Smooth muscle cell (in vitro differentiated cells): ENCODE measurements around the gene MAN1A2. TPM values are rescaled to one million over a fixed set of nuclear protein-coding genes. Genes with fewer than 3 reads are reported as not detected.

ENCODE experiments used
- DNase-seq: peaks from one replicate; lab custom pipeline; 2025; ENCODE audit not compliant: unreplicated experiment; lab: John Stamatoyannopoulos, UW
- H2AFZ ChIP-seq: fragments of 200-600 bp; sonication (generic); 2 replicates; pipeline ENCODE4 v1.6.0; 2016; ENCODE audit warnings: antibody characterized with exemption, low read depth, mild to moderate bottlenecking
- H3F3A ChIP-seq: fragments of 200-600 bp; sonication (generic); 2 replicates; pipeline ENCODE4 v1.6.0; 2017; ENCODE audit warnings: antibody characterized with exemption, low read depth
- H3K27ac ChIP-seq: fragments of 200-600 bp; sonication (generic); 2 replicates; pipeline ENCODE4 v1.5.1; 2016; ENCODE audit warnings: low read depth, mild to moderate bottlenecking
- H3K27me3 ChIP-seq: fragments of 200-600 bp; sonication (generic); 2 replicates; pipeline ENCODE4 v1.6.1; 2016; ENCODE audit warnings: low read depth, mild to moderate bottlenecking
- H3K36me3 ChIP-seq: fragments of 200-600 bp; sonication (generic); 2 replicates; pipeline ENCODE4 v1.5.1; 2016; ENCODE audit warnings: low read depth
- H3K4me1 ChIP-seq: fragments of 200-600 bp; sonication (generic); 2 replicates; pipeline ENCODE4 v1.5.1; 2016; ENCODE audit warnings: low read depth
- H3K4me2 ChIP-seq: fragments of 200-600 bp; sonication (generic); 2 replicates; pipeline ENCODE4 v1.6.0; 2016; ENCODE audit warnings: mild to moderate bottlenecking
- H3K4me3 ChIP-seq: fragments of 200-600 bp; sonication (generic); 2 replicates; pipeline ENCODE4 v1.5.1; 2016; ENCODE audit warnings: mild to moderate bottlenecking
- H3K79me2 ChIP-seq: fragments of 200-600 bp; sonication (generic); 2 replicates; pipeline ENCODE4 v1.6.0; 2016; ENCODE audit warnings: low read depth, mild to moderate bottlenecking
- H3K9ac ChIP-seq: fragments of 200-600 bp; sonication (generic); 2 replicates; pipeline ENCODE4 v1.6.0; 2016; ENCODE audit warnings: low read depth
- H3K9me3 ChIP-seq: fragments of 200-600 bp; sonication (generic); replicated peaks from 2 replicates; pipeline ENCODE4 v1.5.1; 2016; ENCODE audit warnings: low read depth
- H4K20me1 ChIP-seq: fragments of 200-600 bp; sonication (generic); 2 replicates; pipeline ENCODE4 v1.6.0; 2016; ENCODE audit warnings: low read depth
- WGBS: methylation state at CpG from one replicate; pipeline ENCODE4 v1.1.7; 2016; ENCODE audit warnings: low lambda C conversion rate; 5-methylcytosine and 5-hydroxymethylcytosine counted together
- polyA plus RNA-seq: library from polyadenylated mRNA; unstranded; fragments of >200 nt; fragmentation: Nextera tagmentation; extraction: Ambion mirVana; gene quantifications from 2 replicates; pipeline ENCODE4 v1.2.1, GENCODE V29; 2016
- total RNA-seq: library from RNA; depleted of rRNA; stranded (reverse); fragments of >200 nt; gene quantifications from 2 replicates; pipeline ENCODE4 v1.2.3, GENCODE V29; 2014
- TF ChIP-seq, protein P1 (sequence below): fragments of 200-600 bp; sonication (generic); IDR thresholded peaks from 2 replicates; pipeline ENCODE4 v1.5.1; 2017; ENCODE audit warnings: borderline replicate concordance, mild to moderate bottlenecking, antibody characterized with exemption; ENCODE audit not compliant: insufficient read depth, poor library complexity, severe bottlenecking

The MAN1A2 gene
- total and polyA plus RNA-seq, 2 experiments from 2014 or later, result 18.2 to 48.8 TPM

DNA sequence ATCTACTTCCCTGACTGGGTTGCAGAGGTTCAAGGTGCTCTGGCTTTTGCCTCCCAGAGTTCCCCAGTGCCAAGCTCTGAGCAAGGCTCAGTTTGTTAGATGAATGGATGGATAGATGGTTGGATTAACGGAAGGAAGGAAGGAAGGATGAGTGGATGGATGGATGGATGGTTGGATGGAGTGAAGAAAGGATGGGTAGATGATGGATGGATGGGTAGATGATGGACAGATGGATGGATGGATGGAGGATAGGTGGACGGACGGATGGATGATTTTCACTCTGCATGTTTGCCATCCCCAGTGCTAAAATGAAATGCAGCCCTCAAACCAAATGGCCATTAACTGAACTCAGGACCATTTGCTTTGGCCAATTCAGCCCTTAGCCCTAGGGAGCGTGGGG lies 211.2 kb downstream of the MAN1A2 start:
- Histone ChIP-seq H3K27ac (no peak overlapping the region), H3K79me2 (no peaks in the 10 kb centered on the region), H3K4me3 (no peak overlapping the region), H3K36me3 (no peaks in the 10 kb centered on the region), H3K9ac (no peak overlapping the region), H3F3A (no peaks in the 10 kb centered on the region), H4K20me1 (no peaks in the 10 kb centered on the region), H3K4me2 (no peak overlapping the region), H2AFZ (no peak overlapping the region), H3K27me3 (no peaks in the 10 kb centered on the region), H3K4me1 (no peaks in the 10 kb centered on the region), H3K9me3 (no peaks in the 10 kb centered on the region)
- WGBS, result 86% methylated on average over 4 of the region's 4 CpGs
- DNase-seq, result no peak
- TF ChIP-seq, protein P1, sequence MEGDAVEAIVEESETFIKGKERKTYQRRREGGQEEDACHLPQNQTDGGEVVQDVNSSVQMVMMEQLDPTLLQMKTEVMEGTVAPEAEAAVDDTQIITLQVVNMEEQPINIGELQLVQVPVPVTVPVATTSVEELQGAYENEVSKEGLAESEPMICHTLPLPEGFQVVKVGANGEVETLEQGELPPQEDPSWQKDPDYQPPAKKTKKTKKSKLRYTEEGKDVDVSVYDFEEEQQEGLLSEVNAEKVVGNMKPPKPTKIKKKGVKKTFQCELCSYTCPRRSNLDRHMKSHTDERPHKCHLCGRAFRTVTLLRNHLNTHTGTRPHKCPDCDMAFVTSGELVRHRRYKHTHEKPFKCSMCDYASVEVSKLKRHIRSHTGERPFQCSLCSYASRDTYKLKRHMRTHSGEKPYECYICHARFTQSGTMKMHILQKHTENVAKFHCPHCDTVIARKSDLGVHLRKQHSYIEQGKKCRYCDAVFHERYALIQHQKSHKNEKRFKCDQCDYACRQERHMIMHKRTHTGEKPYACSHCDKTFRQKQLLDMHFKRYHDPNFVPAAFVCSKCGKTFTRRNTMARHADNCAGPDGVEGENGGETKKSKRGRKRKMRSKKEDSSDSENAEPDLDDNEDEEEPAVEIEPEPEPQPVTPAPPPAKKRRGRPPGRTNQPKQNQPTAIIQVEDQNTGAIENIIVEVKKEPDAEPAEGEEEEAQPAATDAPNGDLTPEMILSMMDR, result no peak

Other genes with a start within 250 kb of the MAN1A2 start
- 3.5 and 4.4 TPM in 2 replicates for gene TRIM45, start 245.7 kb upstream of the MAN1A2 start, total RNA-seq
- gene TRIM45, start 245.7 kb upstream of the MAN1A2 start, polyA plus RNA-seq, result 4.6 and 6.4 TPM in 2 replicates
- gene VTCN1, start 156.5 kb upstream of the MAN1A2 start, total RNA-seq, result 25.4 and 33.0 TPM in 2 replicates
- gene VTCN1, start 156.5 kb upstream of the MAN1A2 start, polyA plus RNA-seq, result 7.1 and 41.2 TPM in 2 replicates
- gene TENT5C, start 238.6 kb downstream of the MAN1A2 start, total RNA-seq, result 5.3 and 7.8 TPM in 2 replicates
- gene TENT5C, start 238.6 kb downstream of the MAN1A2 start, polyA plus RNA-seq, result 2.7 and 5.7 TPM in 2 replicates